ENCODE data around the gene MTM1. TPM values are rescaled to one million over a fixed set of nuclear protein-coding genes. Genes with fewer than 3 reads are reported as not detected.

Gene MTM1
- total and polyA plus RNA-seq, 2 experiments from 2014 or later, result 3.2 to 8.7 TPM

- TF ChIP-seq, protein P1, sequence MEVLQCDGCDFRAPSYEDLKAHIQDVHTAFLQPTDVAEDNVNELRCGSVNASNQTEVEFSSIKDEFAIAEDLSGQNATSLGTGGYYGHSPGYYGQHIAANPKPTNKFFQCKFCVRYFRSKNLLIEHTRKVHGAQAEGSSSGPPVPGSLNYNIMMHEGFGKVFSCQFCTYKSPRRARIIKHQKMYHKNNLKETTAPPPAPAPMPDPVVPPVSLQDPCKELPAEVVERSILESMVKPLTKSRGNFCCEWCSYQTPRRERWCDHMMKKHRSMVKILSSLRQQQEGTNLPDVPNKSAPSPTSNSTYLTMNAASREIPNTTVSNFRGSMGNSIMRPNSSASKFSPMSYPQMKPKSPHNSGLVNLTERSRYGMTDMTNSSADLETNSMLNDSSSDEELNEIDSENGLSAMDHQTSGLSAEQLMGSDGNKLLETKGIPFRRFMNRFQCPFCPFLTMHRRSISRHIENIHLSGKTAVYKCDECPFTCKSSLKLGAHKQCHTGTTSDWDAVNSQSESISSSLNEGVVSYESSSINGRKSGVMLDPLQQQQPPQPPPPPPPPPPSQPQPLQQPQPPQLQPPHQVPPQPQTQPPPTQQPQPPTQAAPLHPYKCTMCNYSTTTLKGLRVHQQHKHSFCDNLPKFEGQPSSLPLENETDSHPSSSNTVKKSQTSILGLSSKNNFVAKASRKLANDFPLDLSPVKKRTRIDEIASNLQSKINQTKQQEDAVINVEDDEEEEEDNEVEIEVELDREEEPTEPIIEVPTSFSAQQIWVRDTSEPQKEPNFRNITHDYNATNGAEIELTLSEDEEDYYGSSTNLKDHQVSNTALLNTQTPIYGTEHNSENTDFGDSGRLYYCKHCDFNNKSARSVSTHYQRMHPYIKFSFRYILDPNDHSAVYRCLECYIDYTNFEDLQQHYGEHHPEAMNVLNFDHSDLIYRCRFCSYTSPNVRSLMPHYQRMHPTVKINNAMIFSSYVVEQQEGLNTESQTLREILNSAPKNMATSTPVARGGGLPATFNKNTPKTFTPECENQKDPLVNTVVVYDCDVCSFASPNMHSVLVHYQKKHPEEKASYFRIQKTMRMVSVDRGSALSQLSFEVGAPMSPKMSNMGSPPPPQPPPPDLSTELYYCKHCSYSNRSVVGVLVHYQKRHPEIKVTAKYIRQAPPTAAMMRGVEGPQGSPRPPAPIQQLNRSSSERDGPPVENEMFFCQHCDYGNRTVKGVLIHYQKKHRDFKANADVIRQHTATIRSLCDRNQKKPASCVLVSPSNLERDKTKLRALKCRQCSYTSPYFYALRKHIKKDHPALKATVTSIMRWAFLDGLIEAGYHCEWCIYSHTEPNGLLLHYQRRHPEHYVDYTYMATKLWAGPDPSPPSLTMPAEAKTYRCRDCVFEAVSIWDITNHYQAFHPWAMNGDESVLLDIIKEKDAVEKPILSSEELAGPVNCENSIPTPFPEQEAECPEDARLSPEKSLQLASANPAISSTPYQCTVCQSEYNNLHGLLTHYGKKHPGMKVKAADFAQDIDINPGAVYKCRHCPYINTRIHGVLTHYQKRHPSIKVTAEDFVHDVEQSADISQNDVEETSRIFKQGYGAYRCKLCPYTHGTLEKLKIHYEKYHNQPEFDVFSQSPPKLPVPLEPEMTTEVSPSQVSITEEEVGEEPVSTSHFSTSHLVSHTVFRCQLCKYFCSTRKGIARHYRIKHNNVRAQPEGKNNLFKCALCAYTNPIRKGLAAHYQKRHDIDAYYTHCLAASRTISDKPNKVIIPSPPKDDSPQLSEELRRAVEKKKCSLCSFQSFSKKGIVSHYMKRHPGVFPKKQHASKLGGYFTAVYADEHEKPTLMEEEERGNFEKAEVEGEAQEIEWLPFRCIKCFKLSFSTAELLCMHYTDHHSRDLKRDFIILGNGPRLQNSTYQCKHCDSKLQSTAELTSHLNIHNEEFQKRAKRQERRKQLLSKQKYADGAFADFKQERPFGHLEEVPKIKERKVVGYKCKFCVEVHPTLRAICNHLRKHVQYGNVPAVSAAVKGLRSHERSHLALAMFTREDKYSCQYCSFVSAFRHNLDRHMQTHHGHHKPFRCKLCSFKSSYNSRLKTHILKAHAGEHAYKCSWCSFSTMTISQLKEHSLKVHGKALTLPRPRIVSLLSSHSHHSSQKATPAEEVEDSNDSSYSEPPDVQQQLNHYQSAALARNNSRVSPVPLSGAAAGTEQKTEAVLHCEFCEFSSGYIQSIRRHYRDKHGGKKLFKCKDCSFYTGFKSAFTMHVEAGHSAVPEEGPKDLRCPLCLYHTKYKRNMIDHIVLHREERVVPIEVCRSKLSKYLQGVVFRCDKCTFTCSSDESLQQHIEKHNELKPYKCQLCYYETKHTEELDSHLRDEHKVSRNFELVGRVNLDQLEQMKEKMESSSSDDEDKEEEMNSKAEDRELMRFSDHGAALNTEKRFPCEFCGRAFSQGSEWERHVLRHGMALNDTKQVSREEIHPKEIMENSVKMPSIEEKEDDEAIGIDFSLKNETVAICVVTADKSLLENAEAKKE (CRISPR knock-in tag; IDR thresholded peaks at IDR 0.05), result no peak
- no peak for TF ChIP-seq ZNF114 (CRISPR knock-in tag; IDR thresholded peaks at IDR 0.05)
- no peak for TF ChIP-seq POLR2AphosphoS5 (IDR thresholded peaks at IDR 0.05; ENCODE audit: low read depth)
- no peak for TF ChIP-seq EZH2 (IDR thresholded peaks at IDR 0.05; ENCODE audit: low read depth, unreplicated experiment)
- TF ChIP-seq NANOG (IDR thresholded peaks at IDR 0.05; ENCODE audit: borderline replicate concordance), result no peak
- TF ChIP-seq, protein P2, sequence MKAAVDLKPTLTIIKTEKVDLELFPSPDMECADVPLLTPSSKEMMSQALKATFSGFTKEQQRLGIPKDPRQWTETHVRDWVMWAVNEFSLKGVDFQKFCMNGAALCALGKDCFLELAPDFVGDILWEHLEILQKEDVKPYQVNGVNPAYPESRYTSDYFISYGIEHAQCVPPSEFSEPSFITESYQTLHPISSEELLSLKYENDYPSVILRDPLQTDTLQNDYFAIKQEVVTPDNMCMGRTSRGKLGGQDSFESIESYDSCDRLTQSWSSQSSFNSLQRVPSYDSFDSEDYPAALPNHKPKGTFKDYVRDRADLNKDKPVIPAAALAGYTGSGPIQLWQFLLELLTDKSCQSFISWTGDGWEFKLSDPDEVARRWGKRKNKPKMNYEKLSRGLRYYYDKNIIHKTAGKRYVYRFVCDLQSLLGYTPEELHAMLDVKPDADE (IDR thresholded peaks at IDR 0.05), result no peak
- TF ChIP-seq CTCF (conservative IDR thresholded peaks at IDR 0.05; ENCODE audit: low read depth in 2 of 2), result no peak
- TF ChIP-seq STAT1 (IDR thresholded peaks at IDR 0.05; ENCODE audit: unreplicated experiment), result no peak
- no peak for TF ChIP-seq JUNB (IDR thresholded peaks at IDR 0.05; ENCODE audit: unreplicated experiment)
These were observed 123.9 kb downstream of the MTM1 start (continued) for GRCh38 chrX:150692296-150692695.
